ENCODE data around the gene IDH1.

- TF ChIP-seq CTCF (IDR thresholded peaks at IDR 0.05): no peak
- TF ChIP-seq POLR2A (IDR thresholded peaks at IDR 0.05): no peak
These were observed 12.1 kb upstream of the IDH1 start for GRCh38 chr2:208266936-208267335.

Data from lower leg skin (tissue), 3 donors.